Ishikawa (cell line): ENCODE measurements around the gene FAT2.

Source experiments
- CEBPB ChIP-seq: IDR thresholded peaks from 2 replicates; pipeline ENCODE4 v1.6.1; 2012
- CREB1 ChIP-seq: IDR thresholded peaks from 2 replicates; pipeline ENCODE4 v1.6.1; 2012; ENCODE audit warnings: low read depth
- EGR1 ChIP-seq: IDR thresholded peaks from 2 replicates; pipeline ENCODE4 v1.6.1; 2012
- EP300 ChIP-seq: IDR thresholded peaks from 2 replicates; pipeline ENCODE4 v1.6.1; 2012; ENCODE audit warnings: borderline replicate concordance
- FOXM1 ChIP-seq: IDR thresholded peaks from 2 replicates; pipeline ENCODE4 v1.6.1; 2012; ENCODE audit warnings: low read depth, borderline replicate concordance
- NFIC ChIP-seq: IDR thresholded peaks from 2 replicates; pipeline ENCODE4 v1.6.1; 2012
- RAD21 ChIP-seq: IDR thresholded peaks from 2 replicates; pipeline ENCODE4 v1.6.1; 2012; ENCODE audit warnings: low read depth
- TAF1 ChIP-seq: IDR thresholded peaks from 2 replicates; pipeline ENCODE4 v1.6.1; 2012; ENCODE audit warnings: low read depth, mild to moderate bottlenecking
- TCF12 ChIP-seq: IDR thresholded peaks from 2 replicates; pipeline ENCODE4 v1.6.1; 2012; ENCODE audit warnings: low read depth
- TEAD4 ChIP-seq: IDR thresholded peaks from 2 replicates; pipeline ENCODE4 v1.6.1; 2012
- YY1 ChIP-seq: IDR thresholded peaks from 2 replicates; pipeline ENCODE4 v1.6.1; 2012; ENCODE audit warnings: low read depth
- ZBTB7A ChIP-seq: IDR thresholded peaks from 2 replicates; pipeline ENCODE4 v1.6.1; 2012; ENCODE audit warnings: low read depth
- TF ChIP-seq, protein P1 (sequence below): IDR thresholded peaks from 2 replicates; pipeline ENCODE4 v1.6.1; 2012
- TF ChIP-seq, protein P2 (sequence below): IDR thresholded peaks from 2 replicates; pipeline ENCODE4 v1.6.1; 2012; ENCODE audit warnings: low read depth, mild to moderate bottlenecking
- TF ChIP-seq, protein P3 (sequence below): IDR thresholded peaks from 2 replicates; pipeline ENCODE4 v1.6.1; 2012

FAT2 gene

DNA sequence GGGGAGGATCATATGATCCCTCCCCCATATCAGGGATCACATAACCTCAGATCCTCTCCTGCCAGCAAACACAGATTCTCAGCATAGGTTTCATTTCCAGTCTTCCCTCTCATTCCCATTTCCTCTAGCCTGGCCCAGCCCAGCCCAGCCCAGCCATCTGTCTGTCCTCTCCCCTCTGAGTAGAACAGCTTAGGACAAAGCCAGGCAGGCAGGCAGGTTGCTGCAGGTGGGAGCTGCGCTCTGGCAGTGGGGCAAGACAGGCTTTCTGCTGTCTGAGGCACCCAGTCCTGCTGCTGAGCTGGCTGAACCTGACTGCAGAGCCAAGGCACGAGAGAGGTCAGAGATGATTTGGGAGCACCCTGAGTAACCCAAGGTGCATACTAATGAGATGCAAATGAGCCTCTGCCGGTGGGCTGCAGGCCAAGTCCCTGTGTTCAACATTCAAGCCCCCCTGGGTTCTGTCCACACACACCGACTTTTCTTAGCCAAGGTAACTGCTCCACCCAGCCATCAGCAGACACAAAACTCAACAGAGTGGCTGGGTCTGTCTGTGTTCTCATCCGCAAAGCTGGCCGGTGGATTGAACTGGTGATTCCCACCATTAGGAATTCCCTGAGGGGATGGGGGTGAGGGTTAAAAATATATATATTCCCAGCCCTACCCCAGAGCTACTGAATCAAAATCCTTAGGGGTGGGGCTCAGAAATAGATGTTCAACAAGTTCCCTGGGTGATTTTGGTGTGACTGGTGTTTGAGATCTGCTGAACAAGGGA, 9.1 kb downstream of the FAT2 start:
- TF ChIP-seq EGR1 (no peak), TCF12 (peak; percentile 20; the same call in 1 of the 2 replicates), TEAD4 (0 out of 2 replicates have a peak, but pooled peaks have one; percentile 4)

DNA sequence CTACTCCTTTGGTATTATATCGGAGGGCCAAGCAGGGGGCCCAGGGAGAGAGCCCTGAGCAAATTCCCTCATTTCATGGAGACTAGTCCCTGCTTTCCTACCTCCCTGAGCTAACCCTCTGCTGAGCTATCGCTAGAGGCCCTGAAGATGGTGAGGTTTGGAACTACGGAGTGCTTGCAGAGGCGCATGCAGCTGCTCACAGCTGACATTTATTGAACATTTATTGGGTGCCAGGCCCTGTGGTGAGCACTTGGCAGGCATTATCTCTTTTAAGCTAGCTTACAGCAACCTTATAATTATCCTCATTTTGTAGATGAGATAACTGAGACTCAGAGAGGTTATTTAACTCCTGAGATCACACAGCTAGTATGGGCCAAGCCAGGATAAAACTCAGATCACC, 9.8 kb downstream of the FAT2 start:
- no peak for TF ChIP-seq CREB1
- TF ChIP-seq, protein P1, sequence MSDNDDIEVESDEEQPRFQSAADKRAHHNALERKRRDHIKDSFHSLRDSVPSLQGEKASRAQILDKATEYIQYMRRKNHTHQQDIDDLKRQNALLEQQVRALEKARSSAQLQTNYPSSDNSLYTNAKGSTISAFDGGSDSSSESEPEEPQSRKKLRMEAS = 0 out of 2 replicates have a peak, but pooled peaks have one; percentile 6

DNA sequence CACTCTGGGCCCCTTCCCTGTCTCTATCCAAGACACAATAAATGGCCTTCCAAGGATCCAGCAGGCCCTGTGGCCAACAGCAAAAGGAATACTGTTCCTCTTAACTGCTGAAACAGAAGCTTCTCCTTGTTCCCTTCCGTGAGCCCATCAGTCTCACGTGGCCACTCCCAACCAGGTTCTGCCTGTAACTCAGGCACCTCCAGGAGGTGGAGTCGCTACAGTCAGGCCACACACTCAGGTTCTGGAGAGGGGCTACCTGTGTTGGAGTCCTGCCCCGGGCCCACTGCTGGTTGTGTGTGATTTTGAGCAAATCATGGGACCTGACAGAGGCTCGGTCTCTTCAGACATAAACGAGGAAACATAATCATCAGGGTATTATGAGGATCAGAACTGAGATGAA, 10.3 kb downstream of the FAT2 start:
- TF ChIP-seq, protein P2, sequence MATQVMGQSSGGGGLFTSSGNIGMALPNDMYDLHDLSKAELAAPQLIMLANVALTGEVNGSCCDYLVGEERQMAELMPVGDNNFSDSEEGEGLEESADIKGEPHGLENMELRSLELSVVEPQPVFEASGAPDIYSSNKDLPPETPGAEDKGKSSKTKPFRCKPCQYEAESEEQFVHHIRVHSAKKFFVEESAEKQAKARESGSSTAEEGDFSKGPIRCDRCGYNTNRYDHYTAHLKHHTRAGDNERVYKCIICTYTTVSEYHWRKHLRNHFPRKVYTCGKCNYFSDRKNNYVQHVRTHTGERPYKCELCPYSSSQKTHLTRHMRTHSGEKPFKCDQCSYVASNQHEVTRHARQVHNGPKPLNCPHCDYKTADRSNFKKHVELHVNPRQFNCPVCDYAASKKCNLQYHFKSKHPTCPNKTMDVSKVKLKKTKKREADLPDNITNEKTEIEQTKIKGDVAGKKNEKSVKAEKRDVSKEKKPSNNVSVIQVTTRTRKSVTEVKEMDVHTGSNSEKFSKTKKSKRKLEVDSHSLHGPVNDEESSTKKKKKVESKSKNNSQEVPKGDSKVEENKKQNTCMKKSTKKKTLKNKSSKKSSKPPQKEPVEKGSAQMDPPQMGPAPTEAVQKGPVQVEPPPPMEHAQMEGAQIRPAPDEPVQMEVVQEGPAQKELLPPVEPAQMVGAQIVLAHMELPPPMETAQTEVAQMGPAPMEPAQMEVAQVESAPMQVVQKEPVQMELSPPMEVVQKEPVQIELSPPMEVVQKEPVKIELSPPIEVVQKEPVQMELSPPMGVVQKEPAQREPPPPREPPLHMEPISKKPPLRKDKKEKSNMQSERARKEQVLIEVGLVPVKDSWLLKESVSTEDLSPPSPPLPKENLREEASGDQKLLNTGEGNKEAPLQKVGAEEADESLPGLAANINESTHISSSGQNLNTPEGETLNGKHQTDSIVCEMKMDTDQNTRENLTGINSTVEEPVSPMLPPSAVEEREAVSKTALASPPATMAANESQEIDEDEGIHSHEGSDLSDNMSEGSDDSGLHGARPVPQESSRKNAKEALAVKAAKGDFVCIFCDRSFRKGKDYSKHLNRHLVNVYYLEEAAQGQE = no peak
- TF ChIP-seq RAD21 (no peak), CEBPB (no peak), CREB1 (no peak), NFIC (no peak), TCF12 (no peak), EP300 (no peak), ZBTB7A (0 out of 2 replicates have a peak, but pooled peaks have one; percentile 45), YY1 (no peak), TAF1 (no peak), FOXM1 (no peak)
- TF ChIP-seq, protein P3, sequence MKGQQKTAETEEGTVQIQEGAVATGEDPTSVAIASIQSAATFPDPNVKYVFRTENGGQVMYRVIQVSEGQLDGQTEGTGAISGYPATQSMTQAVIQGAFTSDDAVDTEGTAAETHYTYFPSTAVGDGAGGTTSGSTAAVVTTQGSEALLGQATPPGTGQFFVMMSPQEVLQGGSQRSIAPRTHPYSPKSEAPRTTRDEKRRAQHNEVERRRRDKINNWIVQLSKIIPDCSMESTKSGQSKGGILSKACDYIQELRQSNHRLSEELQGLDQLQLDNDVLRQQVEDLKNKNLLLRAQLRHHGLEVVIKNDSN = 0 out of 2 replicates have a peak, but pooled peaks have one; percentile 23
- TF ChIP-seq, protein P1 = no peak

DNA sequence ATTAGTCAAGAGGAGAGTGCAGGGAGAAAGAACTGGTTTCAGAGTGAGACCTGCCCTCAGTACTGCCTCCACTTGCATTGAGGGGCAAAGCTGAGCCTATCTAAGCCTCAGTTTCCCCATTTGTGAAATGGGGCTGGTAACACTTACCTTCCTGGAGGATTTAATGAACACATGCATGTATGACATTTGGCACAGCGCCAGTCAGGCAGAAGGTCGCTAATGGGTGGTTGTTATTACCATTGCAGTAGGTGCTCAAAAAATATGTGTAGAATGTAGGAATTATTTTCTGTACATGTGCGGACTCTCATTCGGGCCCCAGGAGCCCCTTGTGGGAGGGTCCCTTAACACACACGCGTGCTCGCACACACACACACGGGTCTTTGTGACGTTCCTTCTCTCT, 10.9 kb downstream of the FAT2 start:
- TF ChIP-seq FOXM1 (no peak), TEAD4 (no peak), NFIC (peak; percentile 74)

DNA sequence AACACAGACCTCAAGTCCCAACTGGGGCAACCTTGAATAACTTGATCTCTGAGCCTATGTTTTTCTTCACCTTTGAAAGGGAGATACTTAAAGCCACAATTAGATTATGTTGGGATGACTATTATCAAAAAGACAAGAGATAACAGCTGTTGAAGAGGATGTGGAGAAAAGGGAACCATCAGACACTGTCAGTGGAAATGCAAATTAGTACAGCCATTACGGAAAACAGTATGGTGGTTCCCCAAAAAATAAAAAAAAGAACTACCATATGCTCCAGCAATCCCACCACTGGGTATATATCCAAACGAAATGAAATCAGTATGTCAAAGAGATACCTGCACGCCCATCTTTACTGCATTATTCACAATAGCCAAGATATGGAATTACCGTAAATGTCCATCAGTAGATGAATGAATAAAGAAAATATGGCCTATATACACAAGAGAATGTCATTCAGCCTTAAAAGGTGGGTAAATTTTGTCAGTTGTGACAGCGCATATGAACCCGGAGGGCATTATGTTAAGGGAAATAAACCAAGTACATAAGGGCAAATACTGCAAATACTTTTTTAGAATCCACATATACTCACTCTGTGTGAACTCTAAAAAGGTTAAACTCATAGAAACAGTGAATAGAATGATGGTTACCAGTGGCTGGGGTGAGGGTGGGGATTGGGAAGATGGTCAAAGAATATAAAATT, 12.7 kb downstream of the FAT2 start:
- TF ChIP-seq RAD21 (no peak), CEBPB (no peak), YY1 (no peak), NFIC (no peak), TEAD4 (no peak), ZBTB7A (no peak), EGR1 (no peak)
- TF ChIP-seq, protein P2 = no peak

DNA sequence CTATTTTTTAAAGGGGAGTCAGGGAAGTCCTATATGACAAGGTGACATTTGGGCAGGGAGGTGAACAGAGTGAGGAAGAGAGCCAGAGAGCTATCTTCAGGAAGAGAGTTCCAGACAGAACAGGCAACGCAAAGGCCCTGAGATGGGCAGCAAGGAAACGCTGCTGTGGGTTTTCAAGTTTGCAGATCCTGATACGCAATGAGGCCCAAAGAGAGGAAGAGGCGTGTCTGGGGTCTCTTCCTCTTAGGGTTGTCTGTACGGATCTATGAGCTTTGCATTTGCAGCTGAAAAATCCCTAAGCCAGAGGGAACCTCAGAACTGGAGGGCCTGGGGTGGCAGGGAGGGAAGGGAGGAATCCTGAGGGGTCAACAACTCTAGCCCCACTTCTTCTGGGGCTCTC, 13.6 kb downstream of the FAT2 start:
- TF ChIP-seq CREB1 (no peak), FOXM1 (no peak), RAD21 (no peak), TEAD4 (no peak), CEBPB (no peak), EGR1 (no peak), ZBTB7A (no peak), TCF12 (no peak), NFIC (no peak), TAF1 (no peak), YY1 (no peak), EP300 (no peak)
- TF ChIP-seq, protein P3 = no peak
- TF ChIP-seq, protein P2 = no peak
- TF ChIP-seq, protein P1 = no peak
